ENCODE measurements around the gene PXDC1. TPM values are rescaled to one million over a fixed set of nuclear protein-coding genes. Genes with fewer than 3 reads are reported as not detected.

The PXDC1 gene
- total and polyA plus RNA-seq, 4 donors, result 24.1 to 106 (median 77.6) TPM

DNA sequence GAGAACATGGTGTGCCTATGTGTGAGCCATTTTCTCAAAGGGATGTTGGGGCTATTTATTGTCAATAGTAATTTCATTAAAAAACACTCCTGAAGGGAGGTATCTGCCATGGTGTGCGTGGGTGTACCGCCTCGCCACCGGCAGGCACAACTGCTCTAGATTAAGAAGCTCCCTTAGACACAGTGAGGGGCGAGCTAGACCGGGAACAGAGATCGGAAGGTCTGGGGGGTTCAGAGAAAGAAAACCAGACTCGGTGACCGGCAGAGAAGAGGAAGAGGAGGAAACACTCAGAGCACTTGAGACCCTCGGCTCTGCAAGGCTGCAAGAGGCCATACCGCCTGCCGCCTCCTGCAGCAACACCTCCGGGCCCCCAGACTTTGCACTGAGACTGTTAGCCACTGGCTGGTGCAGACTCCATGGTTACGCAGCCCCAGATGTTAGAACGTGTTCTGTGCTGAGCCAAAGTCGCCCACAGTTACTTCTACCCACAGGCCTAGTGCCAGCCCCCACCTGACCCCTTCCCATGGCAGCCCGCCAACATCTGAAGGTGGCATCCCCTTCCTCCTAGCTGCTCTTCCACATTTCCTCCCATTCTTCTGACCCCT is 18.1 kb downstream of the PXDC1 start:
- H3K9me3 ChIP-seq (ENCODE audit: control insufficient read depth in 4 of 4, low read length in 3 of 4), result no peaks in the 10 kb centered on the region
- no peak overlapping the region for H3K27ac ChIP-seq (ENCODE audit: low read depth in 1 of 2, low read length in 2 of 2)
- peaks cover 0 to 12% (median 8%) of the 10 kb centered on the region in 4 donors for H3K4me1 ChIP-seq (ENCODE audit: control insufficient read depth in 4 of 4, insufficient read depth in 4 of 4, low read length in 3 of 4)
- TF ChIP-seq RXRA (IDR thresholded peaks at IDR 0.05) (no peak), GABPA (IDR thresholded peaks at IDR 0.05 in 1 of 2, conservative IDR thresholded peaks at IDR 0.05 in 1 of 2) (no peak), SP1 (IDR thresholded peaks at IDR 0.05) (no peak), JUND (IDR thresholded peaks at IDR 0.05) (no peak), YY1 (IDR thresholded peaks at IDR 0.05) (no peak), HNF4A (conservative IDR thresholded peaks at IDR 0.05) (no peak), FOXA1 (IDR thresholded peaks at IDR 0.05) (no peak), RAD21 (IDR thresholded peaks at IDR 0.05) (no peak), NR2F2 (IDR thresholded peaks at IDR 0.05) (no peak), FOXA2 (IDR thresholded peaks at IDR 0.05) (no peak), HNF4G (IDR thresholded peaks at IDR 0.05) (no peak), TAF1 (conservative IDR thresholded peaks at IDR 0.05) (no peak), EGR1 (IDR thresholded peaks at IDR 0.05; ENCODE audit: low read depth in 2 of 2) (no peak)
- TF ChIP-seq, protein P1, sequence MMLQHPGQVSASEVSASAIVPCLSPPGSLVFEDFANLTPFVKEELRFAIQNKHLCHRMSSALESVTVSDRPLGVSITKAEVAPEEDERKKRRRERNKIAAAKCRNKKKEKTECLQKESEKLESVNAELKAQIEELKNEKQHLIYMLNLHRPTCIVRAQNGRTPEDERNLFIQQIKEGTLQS (IDR thresholded peaks at IDR 0.05), result no peak
- TF ChIP-seq, protein P2, sequence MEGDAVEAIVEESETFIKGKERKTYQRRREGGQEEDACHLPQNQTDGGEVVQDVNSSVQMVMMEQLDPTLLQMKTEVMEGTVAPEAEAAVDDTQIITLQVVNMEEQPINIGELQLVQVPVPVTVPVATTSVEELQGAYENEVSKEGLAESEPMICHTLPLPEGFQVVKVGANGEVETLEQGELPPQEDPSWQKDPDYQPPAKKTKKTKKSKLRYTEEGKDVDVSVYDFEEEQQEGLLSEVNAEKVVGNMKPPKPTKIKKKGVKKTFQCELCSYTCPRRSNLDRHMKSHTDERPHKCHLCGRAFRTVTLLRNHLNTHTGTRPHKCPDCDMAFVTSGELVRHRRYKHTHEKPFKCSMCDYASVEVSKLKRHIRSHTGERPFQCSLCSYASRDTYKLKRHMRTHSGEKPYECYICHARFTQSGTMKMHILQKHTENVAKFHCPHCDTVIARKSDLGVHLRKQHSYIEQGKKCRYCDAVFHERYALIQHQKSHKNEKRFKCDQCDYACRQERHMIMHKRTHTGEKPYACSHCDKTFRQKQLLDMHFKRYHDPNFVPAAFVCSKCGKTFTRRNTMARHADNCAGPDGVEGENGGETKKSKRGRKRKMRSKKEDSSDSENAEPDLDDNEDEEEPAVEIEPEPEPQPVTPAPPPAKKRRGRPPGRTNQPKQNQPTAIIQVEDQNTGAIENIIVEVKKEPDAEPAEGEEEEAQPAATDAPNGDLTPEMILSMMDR (IDR thresholded peaks at IDR 0.05; ENCODE audit: low read depth, low read length, missing input control), result no peak
- TF ChIP-seq, protein P3, sequence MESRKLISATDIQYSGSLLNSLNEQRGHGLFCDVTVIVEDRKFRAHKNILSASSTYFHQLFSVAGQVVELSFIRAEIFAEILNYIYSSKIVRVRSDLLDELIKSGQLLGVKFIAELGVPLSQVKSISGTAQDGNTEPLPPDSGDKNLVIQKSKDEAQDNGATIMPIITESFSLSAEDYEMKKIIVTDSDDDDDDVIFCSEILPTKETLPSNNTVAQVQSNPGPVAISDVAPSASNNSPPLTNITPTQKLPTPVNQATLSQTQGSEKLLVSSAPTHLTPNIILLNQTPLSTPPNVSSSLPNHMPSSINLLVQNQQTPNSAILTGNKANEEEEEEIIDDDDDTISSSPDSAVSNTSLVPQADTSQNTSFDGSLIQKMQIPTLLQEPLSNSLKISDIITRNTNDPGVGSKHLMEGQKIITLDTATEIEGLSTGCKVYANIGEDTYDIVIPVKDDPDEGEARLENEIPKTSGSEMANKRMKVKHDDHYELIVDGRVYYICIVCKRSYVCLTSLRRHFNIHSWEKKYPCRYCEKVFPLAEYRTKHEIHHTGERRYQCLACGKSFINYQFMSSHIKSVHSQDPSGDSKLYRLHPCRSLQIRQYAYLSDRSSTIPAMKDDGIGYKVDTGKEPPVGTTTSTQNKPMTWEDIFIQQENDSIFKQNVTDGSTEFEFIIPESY (IDR thresholded peaks at IDR 0.05), result no peak
- TF ChIP-seq, protein P4, sequence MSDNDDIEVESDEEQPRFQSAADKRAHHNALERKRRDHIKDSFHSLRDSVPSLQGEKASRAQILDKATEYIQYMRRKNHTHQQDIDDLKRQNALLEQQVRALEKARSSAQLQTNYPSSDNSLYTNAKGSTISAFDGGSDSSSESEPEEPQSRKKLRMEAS (IDR thresholded peaks at IDR 0.05), result no peak
- no peak overlapping the region for H3K9ac ChIP-seq (ENCODE audit: low read depth in 1 of 2, low read length in 2 of 2)
- no peak for DNase-seq (ENCODE audit: low spot score)
- WGBS, result 89% methylated on average over 17 of the region's 17 CpGs
- H3K27me3 ChIP-seq (ENCODE audit: control insufficient read depth in 4 of 4, insufficient read depth in 4 of 4, low read length in 3 of 4), result no peaks in the 10 kb centered on the region
- peaks cover 10 to 70% (median 54%) of the 10 kb centered on the region in 4 donors for H3K36me3 ChIP-seq (ENCODE audit: control insufficient read depth in 4 of 4, insufficient read depth in 3 of 4, low read depth in 1 of 4, low read length in 3 of 4)
- H3K4me3 ChIP-seq (ENCODE audit: low read depth in 1 of 3, low read length in 3 of 3), result no peak overlapping the region

DNA sequence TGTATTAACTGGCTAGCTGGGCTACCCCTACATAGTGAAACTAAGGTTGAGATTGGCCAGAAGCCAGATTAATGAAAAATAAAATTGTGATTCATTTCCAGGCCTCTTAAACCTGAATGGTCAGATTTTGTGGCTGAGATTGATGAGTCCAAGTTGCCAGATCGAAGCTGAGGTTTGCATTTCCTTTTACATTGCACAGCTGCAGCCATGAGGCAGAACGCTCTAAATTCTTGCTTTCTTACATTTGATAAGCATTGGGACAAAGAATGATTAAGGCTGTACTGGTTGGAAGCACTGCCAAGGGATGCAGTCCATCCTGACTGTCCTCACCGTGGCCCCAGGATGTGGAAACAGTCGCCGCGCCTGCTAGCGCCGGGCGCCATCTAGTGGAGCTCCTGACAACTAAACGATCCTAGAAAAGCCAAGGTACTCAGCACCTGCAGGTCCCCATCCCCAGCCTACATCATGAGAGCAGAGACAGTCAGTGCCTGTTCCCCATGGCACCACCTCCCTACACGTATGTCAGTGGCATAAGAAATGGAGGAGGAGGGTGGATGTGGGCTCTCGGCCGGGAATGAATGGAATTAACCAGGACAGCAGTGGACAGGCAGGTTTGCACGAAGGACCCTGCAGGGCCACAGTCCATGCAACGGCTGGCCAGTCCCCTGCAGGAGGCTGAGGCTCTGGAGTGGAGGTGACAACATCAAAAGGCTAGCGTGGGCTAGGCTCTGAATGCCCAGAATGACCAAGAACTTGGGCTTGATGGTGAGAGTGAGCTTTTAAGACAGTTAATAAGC is 19.0 kb downstream of the PXDC1 start:
- no peak overlapping the region for H3K4me3 ChIP-seq (ENCODE audit: low read depth in 1 of 3, low read length in 3 of 3)
- H3K9ac ChIP-seq (ENCODE audit: low read depth in 1 of 2, low read length in 2 of 2), result no peak overlapping the region
- H3K4me1 ChIP-seq (ENCODE audit: control insufficient read depth in 4 of 4, insufficient read depth in 4 of 4, low read length in 3 of 4), result peaks cover 0 to 12% (median 8%) of the 10 kb centered on the region in 4 donors
- H3K27me3 ChIP-seq (ENCODE audit: control insufficient read depth in 4 of 4, insufficient read depth in 4 of 4, low read length in 3 of 4), result no peaks in the 10 kb centered on the region
- no peaks in the 10 kb centered on the region for H3K9me3 ChIP-seq (ENCODE audit: control insufficient read depth in 4 of 4, low read length in 3 of 4)
- peaks cover 17 to 69% (median 55%) of the 10 kb centered on the region in 4 donors for H3K36me3 ChIP-seq (ENCODE audit: control insufficient read depth in 4 of 4, insufficient read depth in 3 of 4, low read depth in 1 of 4, low read length in 3 of 4)
- no peak overlapping the region for H3K27ac ChIP-seq (ENCODE audit: low read depth in 1 of 2, low read length in 2 of 2)
- 26% methylated on average over 16 of the region's 16 CpGs for WGBS
- DNase-seq (ENCODE audit: low spot score), result peak; percentile 81
- TF ChIP-seq, protein P4 (IDR thresholded peaks at IDR 0.05), result no peak
- TF ChIP-seq HNF4A (conservative IDR thresholded peaks at IDR 0.05), result peak in 1 of 2 donors; percentile 41
- no peak for TF ChIP-seq NR2F2 (IDR thresholded peaks at IDR 0.05)
- TF ChIP-seq JUND (IDR thresholded peaks at IDR 0.05), result no peak
- TF ChIP-seq, protein P2 (IDR thresholded peaks at IDR 0.05; ENCODE audit: low read depth, low read length, missing input control), result peak; percentile 80
- TF ChIP-seq SP1 (IDR thresholded peaks at IDR 0.05), result peak; percentile 31
- TF ChIP-seq FOXA2 (IDR thresholded peaks at IDR 0.05), result no peak
- TF ChIP-seq GABPA (IDR thresholded peaks at IDR 0.05 in 1 of 2, conservative IDR thresholded peaks at IDR 0.05 in 1 of 2), result no peak
- TF ChIP-seq, protein P1 (IDR thresholded peaks at IDR 0.05), result no peak
- peak; percentile 96 to 99 for TF ChIP-seq RAD21 (IDR thresholded peaks at IDR 0.05)
- TF ChIP-seq EGR1 (IDR thresholded peaks at IDR 0.05; ENCODE audit: low read depth in 2 of 2), result no peak
- TF ChIP-seq YY1 (IDR thresholded peaks at IDR 0.05), result no peak
- TF ChIP-seq TAF1 (conservative IDR thresholded peaks at IDR 0.05), result no peak
- TF ChIP-seq FOXA1 (IDR thresholded peaks at IDR 0.05), result no peak
- TF ChIP-seq, protein P5, sequence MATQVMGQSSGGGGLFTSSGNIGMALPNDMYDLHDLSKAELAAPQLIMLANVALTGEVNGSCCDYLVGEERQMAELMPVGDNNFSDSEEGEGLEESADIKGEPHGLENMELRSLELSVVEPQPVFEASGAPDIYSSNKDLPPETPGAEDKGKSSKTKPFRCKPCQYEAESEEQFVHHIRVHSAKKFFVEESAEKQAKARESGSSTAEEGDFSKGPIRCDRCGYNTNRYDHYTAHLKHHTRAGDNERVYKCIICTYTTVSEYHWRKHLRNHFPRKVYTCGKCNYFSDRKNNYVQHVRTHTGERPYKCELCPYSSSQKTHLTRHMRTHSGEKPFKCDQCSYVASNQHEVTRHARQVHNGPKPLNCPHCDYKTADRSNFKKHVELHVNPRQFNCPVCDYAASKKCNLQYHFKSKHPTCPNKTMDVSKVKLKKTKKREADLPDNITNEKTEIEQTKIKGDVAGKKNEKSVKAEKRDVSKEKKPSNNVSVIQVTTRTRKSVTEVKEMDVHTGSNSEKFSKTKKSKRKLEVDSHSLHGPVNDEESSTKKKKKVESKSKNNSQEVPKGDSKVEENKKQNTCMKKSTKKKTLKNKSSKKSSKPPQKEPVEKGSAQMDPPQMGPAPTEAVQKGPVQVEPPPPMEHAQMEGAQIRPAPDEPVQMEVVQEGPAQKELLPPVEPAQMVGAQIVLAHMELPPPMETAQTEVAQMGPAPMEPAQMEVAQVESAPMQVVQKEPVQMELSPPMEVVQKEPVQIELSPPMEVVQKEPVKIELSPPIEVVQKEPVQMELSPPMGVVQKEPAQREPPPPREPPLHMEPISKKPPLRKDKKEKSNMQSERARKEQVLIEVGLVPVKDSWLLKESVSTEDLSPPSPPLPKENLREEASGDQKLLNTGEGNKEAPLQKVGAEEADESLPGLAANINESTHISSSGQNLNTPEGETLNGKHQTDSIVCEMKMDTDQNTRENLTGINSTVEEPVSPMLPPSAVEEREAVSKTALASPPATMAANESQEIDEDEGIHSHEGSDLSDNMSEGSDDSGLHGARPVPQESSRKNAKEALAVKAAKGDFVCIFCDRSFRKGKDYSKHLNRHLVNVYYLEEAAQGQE (IDR thresholded peaks at IDR 0.05), result no peak

Measured in liver (tissue), 9 donors.